HEK293 (cell line): Measurements from ENCODE around the gene RBPJL.

Experiments used
- CTCF ChIA-PET: fragments of 350-600 bp; formaldehyde crosslinking; extraction: SDS; loops from one replicate; lab custom pipeline; 2021; ENCODE audit warnings: antibody characterized with exemption; lab: Yijun Ruan, JAX
- POLR2A ChIA-PET: fragments of 300-600 bp; formaldehyde crosslinking; extraction: SDS; loops from one replicate; lab custom pipeline; 2020; ENCODE audit warnings: antibody characterized with exemption, inconsistent platforms; lab: Yijun Ruan, JAX
- H3K27ac ChIP-seq: fragments of 200-500 bp; sonication (Bioruptor generic); 2 replicates; pipeline ENCODE4 v1.5.1; 2014; ENCODE audit warnings: low read depth, low read length, control low read depth, inconsistent platforms; ENCODE audit errors: extremely low read depth
- H3K36me3 ChIP-seq, 2 experiments: fragments of 200-500 bp in 1 of 2; sonication (Bioruptor generic) in 1 of 2; 1 replicate in 1 of 2; 2 replicates in 1 of 2; pipeline ENCODE4 v1.5.1; 2014 to 2017; ENCODE audit warnings: inconsistent platforms in 2 of 2, low read length in 2 of 2; ENCODE audit not compliant: control insufficient read depth in 2 of 2, insufficient read depth in 1 of 2
- H3K4me1 ChIP-seq: fragments of 200-500 bp; sonication (Bioruptor generic); 2 replicates; pipeline ENCODE4 v1.5.1; 2014; ENCODE audit warnings: mild to moderate bottlenecking, low read length, inconsistent platforms; ENCODE audit not compliant: control insufficient read depth, insufficient read depth
- H3K4me3 ChIP-seq: 2 replicates; pipeline ENCODE4 v1.5.1; 2011; ENCODE audit warnings: low read depth, mild to moderate bottlenecking, control low read depth, low read length, moderate library complexity
- H3K9me3 ChIP-seq: fragments of 200-500 bp; sonication (Bioruptor generic); 2 replicates; pipeline ENCODE4 v1.5.1; 2014; ENCODE audit warnings: low read depth, low read length, inconsistent platforms; ENCODE audit not compliant: control insufficient read depth, insufficient read depth
- GLIS1 ChIP-seq: fragments of 450-650 bp; formaldehyde crosslinking; IDR thresholded peaks from 2 replicates; pipeline ENCODE4 v1.5.1; 2016; ENCODE audit warnings: missing biosample characterization, missing genetic modification characterization
- GLIS2 ChIP-seq: fragments of 450-650 bp; formaldehyde crosslinking; IDR thresholded peaks from 2 replicates; pipeline ENCODE4 v1.5.1; 2016; ENCODE audit warnings: missing biosample characterization, missing genetic modification characterization
- HOXA7 ChIP-seq: sonication (generic); formaldehyde crosslinking; IDR thresholded peaks from 2 replicates; pipeline ENCODE4 v1.8.1; 2022; ENCODE audit warnings: missing genetic modification reagents, borderline replicate concordance
- HOXC10 ChIP-seq: sonication (generic); formaldehyde crosslinking; IDR thresholded peaks from 2 replicates; pipeline ENCODE4 v1.8.1; 2023; ENCODE audit warnings: mild to moderate bottlenecking, missing genetic modification reagents
- INSM2 ChIP-seq: fragments of 450-650 bp; formaldehyde crosslinking; IDR thresholded peaks from 2 replicates; pipeline ENCODE4 v1.5.1; 2016; ENCODE audit warnings: missing biosample characterization, missing genetic modification characterization
- KLF10 ChIP-seq: fragments of 450-650 bp; IDR thresholded peaks from 2 replicates; pipeline ENCODE4 v1.5.1; 2018; ENCODE audit warnings: missing biosample characterization, mild to moderate bottlenecking, missing genetic modification characterization
- MZF1 ChIP-seq: fragments of 450-650 bp; formaldehyde crosslinking; IDR thresholded peaks from 2 replicates; pipeline ENCODE4 v1.5.1; 2017; ENCODE audit warnings: missing biosample characterization, missing genetic modification characterization, borderline replicate concordance
- ZBTB48 ChIP-seq: fragments of 450-650 bp; formaldehyde crosslinking; IDR thresholded peaks from 2 replicates; pipeline ENCODE4 v1.5.1; 2016; ENCODE audit warnings: missing biosample characterization, missing genetic modification characterization
- ZFP3 ChIP-seq: fragments of 450-650 bp; formaldehyde crosslinking; IDR thresholded peaks from 2 replicates; pipeline ENCODE4 v1.5.1; 2016; ENCODE audit warnings: low read depth, missing biosample characterization, missing genetic modification characterization
- ZNF114 ChIP-seq: fragments of 450-650 bp; formaldehyde crosslinking; IDR thresholded peaks from 2 replicates; pipeline ENCODE4 v1.5.0; 2017; ENCODE audit warnings: missing biosample characterization, missing genetic modification characterization
- ZNF138 ChIP-seq: fragments of 450-650 bp; formaldehyde crosslinking; IDR thresholded peaks from 2 replicates; pipeline ENCODE4 v1.5.1; 2016; ENCODE audit warnings: missing biosample characterization, missing genetic modification characterization, borderline replicate concordance
- ZNF140 ChIP-seq: fragments of 450-650 bp; formaldehyde crosslinking; IDR thresholded peaks from 2 replicates; pipeline ENCODE4 v1.5.1; 2016; ENCODE audit warnings: missing biosample characterization, missing genetic modification characterization
- ZNF155 ChIP-seq: fragments of 450-650 bp; formaldehyde crosslinking; IDR thresholded peaks from 2 replicates; pipeline ENCODE4 v1.5.1; 2016; ENCODE audit warnings: missing biosample characterization, missing genetic modification characterization
- ZNF157 ChIP-seq: fragments of 450-650 bp; formaldehyde crosslinking; IDR thresholded peaks from 2 replicates; pipeline ENCODE4 v1.5.1; 2016; ENCODE audit warnings: missing biosample characterization, missing genetic modification characterization
- ZNF211 ChIP-seq: fragments of 450-650 bp; formaldehyde crosslinking; IDR thresholded peaks from 2 replicates; pipeline ENCODE4 v1.5.1; 2016; ENCODE audit warnings: low read depth, missing biosample characterization, missing genetic modification characterization
- ZNF214 ChIP-seq: fragments of 450-650 bp; formaldehyde crosslinking; IDR thresholded peaks from 2 replicates; pipeline ENCODE4 v1.5.1; 2017; ENCODE audit warnings: missing biosample characterization, mild to moderate bottlenecking, missing genetic modification characterization, borderline replicate concordance
- ZNF23 ChIP-seq: fragments of 450-650 bp; formaldehyde crosslinking; IDR thresholded peaks from 2 replicates; pipeline ENCODE4 v1.5.1; 2016; ENCODE audit warnings: missing biosample characterization, missing genetic modification characterization, borderline replicate concordance
- ZNF266 ChIP-seq: fragments of 450-650 bp; formaldehyde crosslinking; IDR thresholded peaks from 2 replicates; pipeline ENCODE4 v1.5.1; 2016; ENCODE audit warnings: missing biosample characterization, missing genetic modification characterization, low read depth
- ZNF274 ChIP-seq, 2 experiments: fragments of 200-500 bp in 1 of 2; fragments of 450-650 bp in 1 of 2; sonication (Bioruptor generic) in 1 of 2; formaldehyde crosslinking in 1 of 2; IDR thresholded peaks; 2 replicates each; pipeline versions ENCODE4 v1.5.1 to v1.6.1; 2014 to 2016; ENCODE audit warnings: borderline replicate concordance in 1 of 2, inconsistent platforms in 1 of 2, low read length in 1 of 2, missing biosample characterization in 1 of 2, missing genetic modification characterization in 1 of 2
- ZNF335 ChIP-seq: fragments of 450-650 bp; formaldehyde crosslinking; conservative IDR thresholded peaks from 2 replicates; pipeline ENCODE4 v1.5.1; 2016; ENCODE audit warnings: missing biosample characterization, missing genetic modification characterization
- ZNF600 ChIP-seq: fragments of 450-650 bp; formaldehyde crosslinking; IDR thresholded peaks from 2 replicates; pipeline ENCODE4 v1.5.1; 2016; ENCODE audit warnings: missing biosample characterization, missing genetic modification characterization
- ZNF670 ChIP-seq: fragments of 450-650 bp; formaldehyde crosslinking; IDR thresholded peaks from 2 replicates; pipeline ENCODE4 v1.5.1; 2016; ENCODE audit warnings: missing biosample characterization, missing genetic modification characterization, low read depth
- ZNF747 ChIP-seq: fragments of 450-650 bp; formaldehyde crosslinking; IDR thresholded peaks from 2 replicates; pipeline ENCODE4 v1.5.1; 2016; ENCODE audit warnings: missing biosample characterization, missing genetic modification characterization
- TF ChIP-seq, protein P1 (sequence below): fragments of 450-650 bp; formaldehyde crosslinking; conservative IDR thresholded peaks from 2 replicates; pipeline ENCODE4 v1.5.1; 2016; ENCODE audit warnings: low read depth, missing biosample characterization, missing genetic modification characterization

The RBPJL gene

DNA sequence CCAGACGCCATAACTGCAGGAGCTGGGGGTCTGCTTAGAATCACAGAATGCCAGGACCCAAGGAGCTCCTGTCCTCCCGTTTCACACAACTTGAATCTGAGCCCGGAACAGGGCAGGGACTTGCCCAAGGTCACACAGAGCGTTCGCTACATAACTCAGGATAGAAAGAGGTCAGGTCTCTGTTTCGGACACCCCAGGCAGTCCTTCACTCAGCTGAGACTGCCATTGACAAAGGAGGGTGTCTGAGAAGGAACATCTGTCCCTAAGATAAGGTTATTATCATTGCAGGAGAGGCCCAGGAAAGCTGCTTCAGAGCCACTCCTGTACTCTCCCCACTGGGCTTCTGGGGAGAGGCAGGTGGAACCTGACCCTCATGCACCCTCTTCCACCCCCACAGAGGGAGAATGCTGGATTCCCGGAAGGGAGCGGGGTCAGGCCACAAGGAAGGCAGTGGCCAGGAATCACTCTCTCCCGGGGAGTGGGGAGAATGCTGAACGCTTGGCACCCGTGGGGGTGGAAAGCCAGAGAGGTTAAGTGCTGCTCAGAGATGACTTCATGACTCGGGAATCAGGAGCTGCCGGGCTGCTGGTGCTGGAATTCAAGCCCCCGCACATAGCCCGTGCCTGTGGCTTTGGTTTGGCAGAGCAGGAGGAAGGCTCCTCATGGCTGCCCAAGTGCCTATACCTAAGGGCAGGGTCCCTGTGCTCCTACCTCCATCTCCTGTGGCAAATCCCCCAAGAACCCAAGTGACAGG, 30.9 kb downstream of the RBPJL start (continued):
- no peak for TF ChIP-seq ZNF670 (tag by site-specific recombination)
- TF ChIP-seq ZFP3 (tag by site-specific recombination) = no peak
- no peak for TF ChIP-seq ZNF157 (tag by site-specific recombination)
- no peak for TF ChIP-seq ZNF211
- no peak for TF ChIP-seq MZF1 (tag by site-specific recombination)
- TF ChIP-seq ZNF138 = no peak
- no peak for TF ChIP-seq ZNF23 (tag by site-specific recombination)
- TF ChIP-seq, protein P1, sequence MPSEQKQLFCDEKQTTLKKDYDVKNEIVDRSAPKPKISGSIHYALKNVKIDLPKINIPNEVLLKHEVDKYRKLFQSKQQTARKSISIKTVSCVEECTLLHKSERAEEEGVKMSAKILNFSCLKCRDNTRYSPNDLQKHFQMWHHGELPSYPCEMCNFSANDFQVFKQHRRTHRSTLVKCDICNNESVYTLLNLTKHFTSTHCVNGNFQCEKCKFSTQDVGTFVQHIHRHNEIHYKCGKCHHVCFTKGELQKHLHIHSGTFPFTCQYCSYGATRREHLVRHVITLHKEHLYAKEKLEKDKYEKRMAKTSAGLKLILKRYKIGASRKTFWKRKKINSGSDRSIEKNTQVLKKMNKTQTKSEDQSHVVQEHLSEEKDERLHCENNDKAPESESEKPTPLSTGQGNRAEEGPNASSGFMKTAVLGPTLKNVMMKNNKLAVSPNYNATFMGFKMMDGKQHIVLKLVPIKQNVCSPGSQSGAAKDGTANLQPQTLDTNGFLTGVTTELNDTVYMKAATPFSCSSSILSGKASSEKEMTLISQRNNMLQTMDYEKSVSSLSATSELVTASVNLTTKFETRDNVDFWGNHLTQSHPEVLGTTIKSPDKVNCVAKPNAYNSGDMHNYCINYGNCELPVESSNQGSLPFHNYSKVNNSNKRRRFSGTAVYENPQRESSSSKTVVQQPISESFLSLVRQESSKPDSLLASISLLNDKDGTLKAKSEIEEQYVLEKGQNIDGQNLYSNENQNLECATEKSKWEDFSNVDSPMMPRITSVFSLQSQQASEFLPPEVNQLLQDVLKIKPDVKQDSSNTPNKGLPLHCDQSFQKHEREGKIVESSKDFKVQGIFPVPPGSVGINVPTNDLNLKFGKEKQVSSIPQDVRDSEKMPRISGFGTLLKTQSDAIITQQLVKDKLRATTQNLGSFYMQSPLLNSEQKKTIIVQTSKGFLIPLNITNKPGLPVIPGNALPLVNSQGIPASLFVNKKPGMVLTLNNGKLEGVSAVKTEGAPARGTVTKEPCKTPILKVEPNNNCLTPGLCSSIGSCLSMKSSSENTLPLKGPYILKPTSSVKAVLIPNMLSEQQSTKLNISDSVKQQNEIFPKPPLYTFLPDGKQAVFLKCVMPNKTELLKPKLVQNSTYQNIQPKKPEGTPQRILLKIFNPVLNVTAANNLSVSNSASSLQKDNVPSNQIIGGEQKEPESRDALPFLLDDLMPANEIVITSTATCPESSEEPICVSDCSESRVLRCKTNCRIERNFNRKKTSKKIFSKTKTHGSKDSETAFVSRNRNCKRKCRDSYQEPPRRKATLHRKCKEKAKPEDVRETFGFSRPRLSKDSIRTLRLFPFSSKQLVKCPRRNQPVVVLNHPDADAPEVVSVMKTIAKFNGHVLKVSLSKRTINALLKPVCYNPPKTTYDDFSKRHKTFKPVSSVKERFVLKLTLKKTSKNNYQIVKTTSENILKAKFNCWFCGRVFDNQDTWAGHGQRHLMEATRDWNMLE (tag by site-specific recombination) = no peak
- TF ChIP-seq ZNF274 (IDR thresholded peaks at IDR 0.05; ENCODE audit: low read length) = no peak
- TF ChIP-seq ZNF274 (tag by site-specific recombination; IDR thresholded peaks at IDR 0.05; ENCODE audit: borderline replicate concordance) = no peak
- peak; percentile 26 for TF ChIP-seq ZNF335 (tag by site-specific recombination)
- no peak for TF ChIP-seq ZNF214 (tag by site-specific recombination)
- no peak for TF ChIP-seq ZNF140 (tag by site-specific recombination)
- TF ChIP-seq KLF10 = no peak
- no peak for TF ChIP-seq ZNF266
- TF ChIP-seq ZNF747 (tag by site-specific recombination) = no peak
- TF ChIP-seq GLIS1 (tag by site-specific recombination) = peak; percentile 97

- POLR2A ChIA-PET = interaction anchor here (0.6 to 4.1 kb wide), 3 partner anchors 9 to 98 kb away, joined by 3 to 19 read pairs (median 4); partner anchors contain the start of gene SDC4
- H3K36me3 ChIP-seq = peaks cover 0 to 19% of the 10 kb centered on the region in 2 experiments; a peak in 2 of 3 replicates
- no peak overlapping the region for H3K27ac ChIP-seq
- no peak for TF ChIP-seq KLF10
- no peak for TF ChIP-seq HOXA7
- TF ChIP-seq ZBTB48 = no peak
- no peak for TF ChIP-seq HOXC10
- no peak for TF ChIP-seq ZNF114 (tag by site-specific recombination)
- no peak for TF ChIP-seq ZNF155
- 0 out of 2 replicates have a peak, but pooled peaks have one; percentile 0 for TF ChIP-seq ZNF600
- no peak for TF ChIP-seq GLIS2
- TF ChIP-seq INSM2 = no peak
- TF ChIP-seq, all 188 proteins: peak for 1
- no peaks in the 10 kb centered on the region for H3K9me3 ChIP-seq
- H3K4me1 ChIP-seq = peaks cover 21% of the 10 kb centered on the region
- no peak overlapping the region for H3K4me3 ChIP-seq
- CTCF ChIA-PET = interaction anchor here (1.1 to 2.5 kb wide), 3 partner anchors 19 to 433 kb away, joined by 5 to 14 read pairs (median 8); partner anchors contain the start of gene SYS1
Observed at GRCh38 chr20:45338121-45339030, 31.7 kb downstream of the RBPJL start.
